ENCODE data around the gene TPK1.

DNA sequence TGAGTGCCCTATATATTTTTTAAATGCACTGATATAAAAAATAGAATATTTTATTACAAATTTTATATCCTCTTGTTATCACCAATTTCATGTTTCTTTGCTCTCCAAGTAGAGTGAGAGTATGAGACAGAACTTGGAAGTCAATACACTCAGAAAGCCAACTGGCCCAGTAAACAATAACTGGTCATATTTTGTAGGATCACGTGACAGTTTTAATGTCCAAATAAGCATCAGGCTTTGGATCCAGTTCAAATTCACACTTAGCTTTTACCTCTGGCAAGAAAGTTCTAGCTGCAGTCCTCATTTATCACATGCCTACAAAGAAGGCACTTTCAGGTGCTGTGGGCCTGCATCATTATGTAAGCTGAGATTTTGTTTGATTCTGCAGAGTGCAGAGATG lies 21.6 kb upstream of the TPK1 start:
- TF ChIP-seq, protein P1, sequence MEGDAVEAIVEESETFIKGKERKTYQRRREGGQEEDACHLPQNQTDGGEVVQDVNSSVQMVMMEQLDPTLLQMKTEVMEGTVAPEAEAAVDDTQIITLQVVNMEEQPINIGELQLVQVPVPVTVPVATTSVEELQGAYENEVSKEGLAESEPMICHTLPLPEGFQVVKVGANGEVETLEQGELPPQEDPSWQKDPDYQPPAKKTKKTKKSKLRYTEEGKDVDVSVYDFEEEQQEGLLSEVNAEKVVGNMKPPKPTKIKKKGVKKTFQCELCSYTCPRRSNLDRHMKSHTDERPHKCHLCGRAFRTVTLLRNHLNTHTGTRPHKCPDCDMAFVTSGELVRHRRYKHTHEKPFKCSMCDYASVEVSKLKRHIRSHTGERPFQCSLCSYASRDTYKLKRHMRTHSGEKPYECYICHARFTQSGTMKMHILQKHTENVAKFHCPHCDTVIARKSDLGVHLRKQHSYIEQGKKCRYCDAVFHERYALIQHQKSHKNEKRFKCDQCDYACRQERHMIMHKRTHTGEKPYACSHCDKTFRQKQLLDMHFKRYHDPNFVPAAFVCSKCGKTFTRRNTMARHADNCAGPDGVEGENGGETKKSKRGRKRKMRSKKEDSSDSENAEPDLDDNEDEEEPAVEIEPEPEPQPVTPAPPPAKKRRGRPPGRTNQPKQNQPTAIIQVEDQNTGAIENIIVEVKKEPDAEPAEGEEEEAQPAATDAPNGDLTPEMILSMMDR (conservative IDR thresholded peaks at IDR 0.05 in 1 of 2, IDR thresholded peaks at IDR 0.05 in 1 of 2; ENCODE audit: low read depth in 1 of 2, low read length in 2 of 2): no peak
- no peak for TF ChIP-seq EZH2 (IDR thresholded peaks at IDR 0.05; ENCODE audit: low read length, missing control alignments)
